H1 (cell line): ENCODE data around the gene ACTR2. TPM values are rescaled to one million over a fixed set of nuclear protein-coding genes. Genes with fewer than 3 reads are reported as not detected.

Source experiments
- CTCF ChIA-PET: fragments of 300-600 bp; sonication (Branson Sonifier 250); formaldehyde crosslinking; loops from one replicate; lab custom pipeline; 2021; ENCODE audit not compliant: partially characterized antibody; lab: Charles Lee
- POLR2A ChIA-PET: fragments of 300-600 bp; sonication (Branson Sonifier 250); formaldehyde crosslinking; loops from one replicate; lab custom pipeline; 2021; ENCODE audit warnings: inconsistent platforms; ENCODE audit not compliant: partially characterized antibody; lab: Charles Lee
- DNase-seq, 2 experiments: peaks; one replicate each; pipeline versions ENCODE4 v3.0.0 to v3.0.0-alpha.2; 2010 to 2022; ENCODE audit warnings: low spot score in 2 of 2, low read depth in 1 of 2, mixed read lengths in 1 of 2
- FAIRE-seq: peaks from 2 replicates; lab custom pipeline; 2011; peaks lifted over from hg19 to GRCh38; lab: Jason Lieb, UNC
- H2AFZ ChIP-seq: 2 replicates; pipeline ENCODE4 v1.8.1; 2012; ENCODE audit warnings: low read length, inconsistent platforms
- H2AK5ac ChIP-seq: 2 replicates; pipeline ENCODE4 v1.6.1; 2013; ENCODE audit warnings: low read depth, low read length
- H2BK120ac ChIP-seq: replicated peaks from 2 replicates; pipeline ENCODE3; 2013; ENCODE audit warnings: low read depth, low read length, inconsistent platforms
- H2BK12ac ChIP-seq: 2 replicates; pipeline ENCODE4 v1.6.1; 2013; ENCODE audit warnings: low read depth, low read length
- H2BK15ac ChIP-seq: 2 replicates; pipeline ENCODE4 v1.6.1; 2013; ENCODE audit warnings: low read length
- H2BK20ac ChIP-seq: 2 replicates; pipeline ENCODE4 v1.6.1; 2013; ENCODE audit warnings: low read length
- H2BK5ac ChIP-seq: 2 replicates; pipeline ENCODE4 v1.6.1; 2013; ENCODE audit warnings: low read depth, low read length
- H3K14ac ChIP-seq: 2 replicates; pipeline ENCODE4 v1.6.1; 2013; ENCODE audit warnings: inconsistent platforms; ENCODE audit not compliant: insufficient read length
- H3K18ac ChIP-seq: 2 replicates; pipeline ENCODE4 v1.6.1; 2013; ENCODE audit warnings: low read length; ENCODE audit errors: extremely low read depth
- H3K23ac ChIP-seq: 2 replicates; pipeline ENCODE4 v1.6.1; 2013; ENCODE audit warnings: inconsistent platforms; ENCODE audit not compliant: insufficient read length
- H3K23me2 ChIP-seq: 2 replicates; pipeline ENCODE4 v1.6.1; 2013; ENCODE audit warnings: low read depth, low read length
- H3K27ac ChIP-seq: 2 replicates; pipeline ENCODE4 v1.6.1; 2011; ENCODE audit warnings: low read depth, low read length, inconsistent platforms
- H3K27me3 ChIP-seq, 4 experiments: replicated peaks in 1 of 4; 1 replicate in 1 of 4; 2 replicates in 3 of 4; pipeline versions ENCODE4 v1.6.1 to v1.8.1; 2011 to 2013; ENCODE audit warnings: low read length in 3 of 4, mild to moderate bottlenecking in 3 of 4, inconsistent platforms in 2 of 4, mixed read lengths in 2 of 4, moderate library complexity in 1 of 4; ENCODE audit not compliant: control insufficient read depth in 3 of 4, insufficient read depth in 3 of 4; ENCODE audit errors: extremely low read depth in 1 of 4
- H3K36me3 ChIP-seq, 4 experiments: 2 replicates each; pipeline versions ENCODE4 v1.6.1 to v1.8.1; 2011 to 2013; ENCODE audit warnings: mild to moderate bottlenecking in 4 of 4, low read length in 3 of 4, moderate library complexity in 2 of 4, control low read depth in 1 of 4, inconsistent platforms in 1 of 4; ENCODE audit not compliant: insufficient read depth in 4 of 4, control insufficient read depth in 2 of 4
- H3K4ac ChIP-seq: replicated peaks from 2 replicates; pipeline ENCODE3; 2013; ENCODE audit warnings: low read length, low read depth, mixed read lengths, inconsistent platforms; ENCODE audit not compliant: insufficient read length
- H3K4me1 ChIP-seq, 4 experiments: replicated peaks in 1 of 4; 1 replicate in 1 of 4; 2 replicates in 3 of 4; pipeline versions ENCODE4 v1.6.1 to v1.8.1; 2011 to 2013; ENCODE audit warnings: low read length in 3 of 4, inconsistent platforms in 2 of 4, mixed read lengths in 1 of 4; ENCODE audit not compliant: insufficient read depth in 4 of 4, control insufficient read depth in 3 of 4
- H3K4me2 ChIP-seq, 2 experiments: 2 replicates each; pipeline versions ENCODE4 v1.6.1 to v1.8.1; 2011 to 2013; ENCODE audit warnings: low read depth in 2 of 2, low read length in 2 of 2, control low read depth in 1 of 2, inconsistent platforms in 1 of 2, mild to moderate bottlenecking in 1 of 2; ENCODE audit not compliant: insufficient read depth in 1 of 2
- H3K4me3 ChIP-seq, 4 experiments: fragments of 200-600, 300-600 bp in 1 of 4; sonication (generic), shearing (Covaris generic), sonication (Bioruptor Twin) in 1 of 4; 2 replicates each; pipeline versions ENCODE4 v1.5.1 to v1.8.1; 2011 to 2016; ENCODE audit warnings: low read length in 4 of 4, low read depth in 3 of 4, control low read depth in 2 of 4, inconsistent platforms in 2 of 4, mild to moderate bottlenecking in 2 of 4, mixed read lengths in 1 of 4, moderate library complexity in 1 of 4; ENCODE audit not compliant: insufficient read depth in 2 of 4; ENCODE audit errors: extremely low read depth in 1 of 4
- H3K56ac ChIP-seq: replicated peaks from 2 replicates; pipeline ENCODE3; 2013; ENCODE audit warnings: low read depth, mild to moderate bottlenecking, mixed read lengths, low read length, inconsistent platforms; ENCODE audit not compliant: insufficient read length
- H3K79me1 ChIP-seq: 2 replicates; pipeline ENCODE4 v1.6.1; 2013; ENCODE audit warnings: low read depth, low read length, control low read depth
- H3K79me2 ChIP-seq, 2 experiments: 2 replicates each; pipeline versions ENCODE4 v1.6.1 to v1.8.1; 2012 to 2013; ENCODE audit warnings: low read length in 2 of 2, mild to moderate bottlenecking in 2 of 2, inconsistent platforms in 1 of 2; ENCODE audit not compliant: insufficient read depth in 2 of 2, control insufficient read depth in 1 of 2
- H3K9ac ChIP-seq, 4 experiments: replicated peaks in 1 of 4; 1 replicate in 1 of 4; 2 replicates in 3 of 4; pipeline versions ENCODE4 v1.6.1 to v1.8.1; 2011 to 2013; ENCODE audit warnings: low read depth in 3 of 4, low read length in 3 of 4, control low read depth in 2 of 4, mild to moderate bottlenecking in 2 of 4, moderate library complexity in 2 of 4, inconsistent platforms in 1 of 4; ENCODE audit errors: extremely low read depth in 1 of 4
- H3K9me3 ChIP-seq, 2 experiments: 2 replicates each; pipeline versions ENCODE4 v1.6.1 to v1.8.1; 2012 to 2013; ENCODE audit warnings: mild to moderate bottlenecking in 2 of 2, moderate library complexity in 2 of 2, control low read depth in 1 of 2, inconsistent platforms in 1 of 2, low read depth in 1 of 2, low read length in 1 of 2, mixed read lengths in 1 of 2; ENCODE audit not compliant: insufficient read depth in 2 of 2
- H4K20me1 ChIP-seq, 2 experiments: replicated peaks in 1 of 2; 2 replicates each; pipeline versions ENCODE3 to v1.8.1; 2011 to 2013; ENCODE audit warnings: inconsistent platforms in 2 of 2, low read length in 2 of 2, mild to moderate bottlenecking in 1 of 2; ENCODE audit not compliant: insufficient read depth in 2 of 2, control insufficient read depth in 1 of 2
- H4K5ac ChIP-seq: 2 replicates; pipeline ENCODE4 v1.6.1; 2013; ENCODE audit warnings: low read length, low read depth, mixed read lengths, inconsistent platforms; ENCODE audit not compliant: insufficient read length
- H4K8ac ChIP-seq: 2 replicates; pipeline ENCODE4 v1.8.0; 2013; ENCODE audit warnings: mild to moderate bottlenecking, moderate library complexity, low read length, inconsistent platforms; ENCODE audit not compliant: insufficient read depth; ENCODE audit errors: extremely low read depth
- H4K91ac ChIP-seq: replicated peaks from 2 replicates; pipeline ENCODE3; 2013; ENCODE audit warnings: low read length, mixed read lengths, inconsistent platforms; ENCODE audit not compliant: insufficient read length
- BACH1 ChIP-seq: IDR thresholded peaks from 2 replicates; pipeline ENCODE4 v1.6.1; 2012; ENCODE audit warnings: low read length, improper control_type of control experiment
- CBX8 ChIP-seq: fragments of 300-800, 300-1000 bp; sonication (generic); IDR thresholded peaks from 2 replicates; pipeline ENCODE4 v1.7.1; 2016; ENCODE audit warnings: low read depth, low read length, borderline replicate concordance
- CHD1 ChIP-seq: IDR thresholded peaks from 2 replicates; pipeline ENCODE4 v1.6.1; 2012; ENCODE audit warnings: low read depth, low read length, improper control_type of control experiment
- FOSL1 ChIP-seq: IDR thresholded peaks from 2 replicates; pipeline ENCODE4 v1.6.1; 2011; ENCODE audit warnings: mild to moderate bottlenecking, low read depth, low read length, moderate library complexity; ENCODE audit not compliant: insufficient read depth
- GABPA ChIP-seq: IDR thresholded peaks from 2 replicates; pipeline ENCODE4 v1.6.1; 2011; ENCODE audit warnings: mild to moderate bottlenecking, low read length, moderate library complexity, borderline replicate concordance; ENCODE audit not compliant: insufficient read depth
- NRF1 ChIP-seq: IDR thresholded peaks from 2 replicates; pipeline ENCODE4 v1.6.1; 2011; ENCODE audit warnings: mild to moderate bottlenecking, low read depth, low read length, improper control_type of control experiment
- PHF8 ChIP-seq: fragments of 200-600 bp; sonication (generic); conservative IDR thresholded peaks from 2 replicates; pipeline ENCODE4 v1.7.1; 2012; ENCODE audit warnings: low read depth, mild to moderate bottlenecking, inconsistent platforms, low read length, moderate library complexity
- POLR2A ChIP-seq, 2 experiments: IDR thresholded peaks; 1 replicate in 1 of 2; 2 replicates in 1 of 2; pipeline ENCODE4 v1.6.1; 2011; ENCODE audit warnings: low read depth in 2 of 2, low read length in 2 of 2, mild to moderate bottlenecking in 2 of 2; ENCODE audit errors: control extremely low read depth in 1 of 2
- RXRA ChIP-seq: IDR thresholded peaks from 2 replicates; pipeline ENCODE4 v1.6.1; 2011; ENCODE audit warnings: low read depth, mild to moderate bottlenecking, low read length, moderate library complexity; ENCODE audit not compliant: insufficient read depth
- SIRT6 ChIP-seq: IDR thresholded peaks from one replicate; pipeline ENCODE4 v1.7.1; 2012; ENCODE audit warnings: low read length, inconsistent platforms
- TCF12 ChIP-seq: IDR thresholded peaks from 2 replicates; pipeline ENCODE4 v1.6.1; 2011; ENCODE audit warnings: low read depth, mild to moderate bottlenecking, low read length
- TEAD4 ChIP-seq: IDR thresholded peaks from 2 replicates; pipeline ENCODE4 v1.6.1; 2012; ENCODE audit warnings: low read depth, low read length, inconsistent platforms, mixed read lengths
- WGBS, 2 experiments: shearing (Covaris generic) in 1 of 2; methylation state at CpG; one replicate each; pipeline versions ENCODE4 v1.1.6 to v1.1.7; 2013 to 2015; ENCODE audit warnings: low lambda C conversion rate in 2 of 2, mixed read lengths in 2 of 2, inconsistent platforms in 1 of 2, low coverage in 1 of 2, missing lambda C conversion rate in 1 of 2; ENCODE audit not compliant: insufficient replicate concordance in 2 of 2, insufficient coverage in 1 of 2, insufficient read length in 1 of 2; ENCODE audit errors: extremely low coverage in 1 of 2, missing lambda C conversion rate in 1 of 2; 5-methylcytosine and 5-hydroxymethylcytosine counted together
- polyA plus RNA-seq, 7 experiments: library from polyadenylated mRNA; depleted of rRNA in 3 of 7; stranded (reverse) in 5 of 7; unstranded in 2 of 7; fragments of >200 nt in 5 of 7; fragments of 200-250 nt in 2 of 7; gene quantifications; 1 replicate in 5 of 7; 2 replicates in 1 of 7; 4 replicates in 1 of 7; pipeline versions ENCODE4 v1.2.1 to v1.2.3, GENCODE V29; 2011 to 2013; ENCODE audit warnings: missing spikeins in 2 of 7, mixed read lengths in 2 of 7
- total RNA-seq: library from RNA; stranded (reverse); fragmentation: NEBNext Ultra II Directional; extraction: Animal tissue kit (Norgen Biotek cat#: 25700); gene quantifications from 2 replicates; pipeline ENCODE4 v1.2.1, GENCODE V29; 2021

The ACTR2 gene
- total and polyA plus RNA-seq, 2 of the 8 experiments (the other 6 are each of a cell fraction or from before 2014, with no cell fraction given): 28.3 to 171 TPM

- no peak overlapping the region for H3K4ac ChIP-seq
- H3K36me3 ChIP-seq: no peaks in the 10 kb centered on the region
- no peak overlapping the region for H3K18ac ChIP-seq
- no peaks in the 10 kb centered on the region for H3K79me1 ChIP-seq
- no peak overlapping the region for H2BK12ac ChIP-seq
- H3K9me3 ChIP-seq: no peaks in the 10 kb centered on the region
- H3K27ac ChIP-seq: no peak overlapping the region
- WGBS, 2 experiments: 80% methylated on average over 8 of the region's 8 CpGs; no CpG with 5 or more reads in 1 of the 2 experiments
- no peak overlapping the region for H3K14ac ChIP-seq
- no peak overlapping the region for H2AK5ac ChIP-seq
- no peak overlapping the region for H2BK120ac ChIP-seq
- H3K79me2 ChIP-seq: no peaks in the 10 kb centered on the region
- H4K8ac ChIP-seq: no peak overlapping the region
- H4K91ac ChIP-seq: no peak overlapping the region
- H3K56ac ChIP-seq: no peak overlapping the region
- H3K9ac ChIP-seq: no peak overlapping the region
- DNase-seq (no peak), FAIRE-seq (no peak)
- H3K23ac ChIP-seq: no peak overlapping the region
- H3K4me2 ChIP-seq: no peak overlapping the region
- no peak overlapping the region for H2BK5ac ChIP-seq
- POLR2A ChIA-PET: no interaction called here
- no peaks in the 10 kb centered on the region for H3K27me3 ChIP-seq
- no peak overlapping the region for H4K5ac ChIP-seq
- H3K4me3 ChIP-seq: no peak overlapping the region
- peaks cover 0 to 5% (median 3%) of the 10 kb centered on the region in 4 experiments; a peak in 2 of 7 replicates for H3K4me1 ChIP-seq
- CTCF ChIA-PET: interaction anchor here (0.7 to 2.2 kb wide), 2 partner anchors 129 to 869 kb away, joined by 3 to 7 read pairs; no protein-coding TSS in a partner anchor
- no peaks in the 10 kb centered on the region for H4K20me1 ChIP-seq
- H2AFZ ChIP-seq: no peak overlapping the region
- no peak for TF ChIP-seq NRF1
- TF ChIP-seq TCF12: no peak
- TF ChIP-seq PHF8: no peak
- no peak for TF ChIP-seq TEAD4
- no peak for TF ChIP-seq FOSL1
- TF ChIP-seq SIRT6: no peak
- TF ChIP-seq POLR2A (IDR thresholded peaks at IDR 0.05; ENCODE audit: control extremely low read depth in 1 of 2, low read depth in 2 of 2, low read length in 2 of 2): no peak
- no peak for TF ChIP-seq GABPA
- TF ChIP-seq CHD1: no peak
- TF ChIP-seq BACH1: no peak
- no peak for TF ChIP-seq CBX8
- TF ChIP-seq RXRA: no peak
- H3K23me2 ChIP-seq: no peaks in the 10 kb centered on the region
- no peak overlapping the region for H2BK15ac ChIP-seq
- H2BK20ac ChIP-seq: no peak overlapping the region
Observed at GRCh38 chr2:65193446-65193845, 34.2 kb upstream of the ACTR2 start.
